Prostate gland (tissue), 2 donors: Measurements from ENCODE around the gene FNBP1L. TPM values are rescaled to one million over a fixed set of nuclear protein-coding genes. Genes with fewer than 3 reads are reported as not detected.
A peak's percentile ranks its signal among the peaks of the same experiment; 100 is the strongest.

Experiments used
- DNase-seq: peaks from one replicate; pipeline ENCODE4 v3.0.0-alpha.2; 2019; ENCODE audit warnings: low spot score
- H3K27ac ChIP-seq, 2 donors: fragments of 200-600 bp; sonication (generic); 2 replicates each; pipeline ENCODE4 v1.5.1; 2017 to 2019
- H3K27me3 ChIP-seq: fragments of 200-600 bp; sonication (generic); replicated peaks from 2 replicates; pipeline ENCODE4 v1.5.1; 2019; ENCODE audit not compliant: insufficient read depth
- H3K36me3 ChIP-seq, 2 donors: fragments of 200-600 bp; sonication (generic); 1 replicate in 1 of 2; 2 replicates in 1 of 2; pipeline versions ENCODE4 v1.5.1 to v1.8.1; 2017 to 2019
- H3K4me1 ChIP-seq: fragments of 200-600 bp; sonication (generic); replicated peaks from 2 replicates; pipeline ENCODE4 v1.5.1; 2019
- H3K4me3 ChIP-seq, 2 donors: fragments of 200-600 bp; sonication (generic); 2 replicates each; pipeline ENCODE4 v1.5.1; 2017 to 2019
- H3K9me3 ChIP-seq: fragments of 200-600 bp; sonication (generic); 2 replicates; pipeline ENCODE4 v1.5.1; 2017
- CTCF ChIP-seq, 4 experiments: fragments of 200-600 bp in 2 of 4; fragments of 450-650 bp in 2 of 4; sonication (generic) in 2 of 4; IDR thresholded peaks; 1 replicate in 3 of 4; 2 replicates in 1 of 4; pipeline ENCODE4 v1.5.1; 2016 to 2019; ENCODE audit warnings: antibody characterized with exemption in 4 of 4, mild to moderate bottlenecking in 2 of 4, moderate library complexity in 2 of 4
- POLR2A ChIP-seq: fragments of 450-650 bp; IDR thresholded peaks from one replicate; pipeline ENCODE4 v1.6.1; 2016; ENCODE audit warnings: antibody characterized with exemption, mild to moderate bottlenecking
- POLR2AphosphoS5 ChIP-seq: sonication (generic); formaldehyde crosslinking; IDR thresholded peaks from one replicate; pipeline ENCODE4 v1.6.1; 2017; ENCODE audit warnings: antibody characterized with exemption
- WGBS: methylation state at CpG from one replicate; pipeline ENCODE4 v1.1.5; 2018; 5-methylcytosine and 5-hydroxymethylcytosine counted together
- intact Hi-C: fragments of 100-400 bp; cut with DNase I; formaldehyde crosslinking; loops from one replicate; pipeline ENCODE4 v1.14.2; 2022
- total RNA-seq, 2 donors: library from RNA; depleted of rRNA; stranded (reverse); fragments of >200 nt; gene quantifications; one replicate each; pipeline ENCODE4 v1.1.0, GENCODE V29; 2016

Gene FNBP1L
- total RNA-seq, 2 donors from 2014 or later, result 41.1 to 49.7 TPM

GRCh38 chr1:93581917-93582850 lies 134.3 kb downstream of the FNBP1L start:
- no peak for TF ChIP-seq CTCF (IDR thresholded peaks at IDR 0.05)
- no peak for TF ChIP-seq POLR2AphosphoS5
- no peak for TF ChIP-seq POLR2A
- Histone ChIP-seq H3K27me3 (no peaks in the 10 kb centered on the region), H3K9me3 (no peaks in the 10 kb centered on the region), H3K4me3 (no peak overlapping the region), H3K36me3 (no peaks in the 10 kb centered on the region), H3K27ac (no peak overlapping the region), H3K4me1 (peaks cover 6% of the 10 kb centered on the region)
- DNase-seq, result no peak
- intact Hi-C loops, result no loop called here
- WGBS, result 79% methylated on average over 23 of the region's 23 CpGs

GRCh38 chr1:93584261-93585003 lies 136.5 kb downstream of the FNBP1L start:
- TF ChIP-seq POLR2AphosphoS5 (no peak), CTCF (IDR thresholded peaks at IDR 0.05) (peak in 2 of 4 experiments; percentile 24)
- DNase-seq, result peak; percentile 63
- Histone ChIP-seq H3K36me3 (no peaks in the 10 kb centered on the region), H3K4me3 (peak overlapping the region; percentile 7 to 14), H3K27me3 (no peaks in the 10 kb centered on the region), H3K27ac (peak overlapping the region; percentile 70 to 77), H3K4me1 (peaks cover 6% of the 10 kb centered on the region), H3K9me3 (no peaks in the 10 kb centered on the region)
- WGBS, result 29% methylated on average over 9 of the region's 9 CpGs
- intact Hi-C loops, result no loop called here

- H3K36me3 ChIP-seq, result no peaks in the 10 kb centered on the region
- no peaks in the 10 kb centered on the region for H3K9me3 ChIP-seq
- peak overlapping the region; percentile 70 to 77 for H3K27ac ChIP-seq
- H3K27me3 ChIP-seq, result no peaks in the 10 kb centered on the region
- intact Hi-C loops, result no loop called here
- DNase-seq, result peak; percentile 97
- peaks cover 6% of the 10 kb centered on the region for H3K4me1 ChIP-seq
- 26% methylated on average over 13 of the region's 13 CpGs for WGBS
- TF ChIP-seq POLR2AphosphoS5 (peak; percentile 90), POLR2A (peak; percentile 58), CTCF (IDR thresholded peaks at IDR 0.05) (no peak)
- peak overlapping the region; percentile 7 to 14 for H3K4me3 ChIP-seq
These were observed 137.4 kb downstream of the FNBP1L start for GRCh38 chr1:93585059-93585966.

GRCh38 chr1:93587354-93587753 lies 139.4 kb downstream of the FNBP1L start:
- peaks cover 6% of the 10 kb centered on the region for H3K4me1 ChIP-seq
- DNase-seq, result no peak
- H3K36me3 ChIP-seq, result no peaks in the 10 kb centered on the region
- 95% methylated on average over 5 of the region's 5 CpGs for WGBS
- TF ChIP-seq POLR2A, result no peak
- no peak for TF ChIP-seq CTCF (IDR thresholded peaks at IDR 0.05)
- TF ChIP-seq POLR2AphosphoS5, result no peak
- no peak overlapping the region for H3K4me3 ChIP-seq
- H3K9me3 ChIP-seq, result no peaks in the 10 kb centered on the region
- no peak overlapping the region for H3K27ac ChIP-seq
- H3K27me3 ChIP-seq, result no peaks in the 10 kb centered on the region
- intact Hi-C loops, result no loop called here
